Hepatocyte (in vitro differentiated cells): ENCODE data around the gene GP1BB.

Experiments
- CTCF ChIP-seq: fragments of 200-600 bp; sonication (generic); IDR thresholded peaks from 2 replicates; pipeline ENCODE4 v1.5.1; 2016; ENCODE audit warnings: antibody characterized with exemption, mild to moderate bottlenecking; ENCODE audit not compliant: poor library complexity
- EZH2 ChIP-seq: fragments of 200-600 bp; sonication (generic); IDR thresholded peaks from 2 replicates; pipeline ENCODE4 v1.6.1; 2016; ENCODE audit warnings: antibody characterized with exemption, mild to moderate bottlenecking, borderline replicate concordance
- EZH2phosphoT487 ChIP-seq: fragments of 200-600 bp; sonication (generic); IDR thresholded peaks from one replicate; pipeline ENCODE4 v1.6.1; 2018; ENCODE audit warnings: antibody characterized with exemption, mild to moderate bottlenecking, low read depth, moderate library complexity; ENCODE audit not compliant: unreplicated experiment, severe bottlenecking

- TF ChIP-seq CTCF: no peak
- no peak for TF ChIP-seq EZH2
- no peak for TF ChIP-seq EZH2phosphoT487
Observed at GRCh38 chr22:19678949-19679521, 44.3 kb upstream of the GP1BB start.
